ENCODE measurements around the gene PTGIS.

Gene PTGIS

GRCh38 chr20:49529470-49529869, 38.5 kb downstream of the PTGIS start:
- DNase-seq = no peak

- no peak for DNase-seq
Observed at GRCh38 chr20:49526568-49526967, 41.4 kb downstream of the PTGIS start.

- no peak for DNase-seq
Observed at GRCh38 chr20:49526056-49526455, 41.9 kb downstream of the PTGIS start.

- DNase-seq = no peak
Observed at GRCh38 chr20:49523767-49524360, 44.1 kb downstream of the PTGIS start.

DNA sequence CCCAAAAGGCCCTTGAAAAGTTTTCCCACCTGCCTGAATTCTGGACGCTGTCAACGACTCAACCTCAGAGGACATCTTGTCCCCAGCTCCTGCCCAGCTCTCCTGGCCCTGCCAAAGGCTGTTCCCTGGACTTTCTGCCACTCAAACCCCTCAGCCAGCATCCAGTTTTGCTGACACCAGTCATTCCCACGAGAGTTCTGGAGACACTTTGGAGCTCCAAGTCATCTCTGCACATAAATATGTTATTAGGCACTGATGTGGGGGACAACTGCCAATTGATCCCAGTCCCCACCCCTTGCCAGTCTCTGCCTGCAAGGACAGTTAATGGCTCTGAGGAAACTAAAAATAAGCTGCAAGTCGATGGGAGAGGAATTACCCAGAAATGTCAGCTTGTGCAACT, 46.6 kb downstream of the PTGIS start:
- no peak for DNase-seq

DNA sequence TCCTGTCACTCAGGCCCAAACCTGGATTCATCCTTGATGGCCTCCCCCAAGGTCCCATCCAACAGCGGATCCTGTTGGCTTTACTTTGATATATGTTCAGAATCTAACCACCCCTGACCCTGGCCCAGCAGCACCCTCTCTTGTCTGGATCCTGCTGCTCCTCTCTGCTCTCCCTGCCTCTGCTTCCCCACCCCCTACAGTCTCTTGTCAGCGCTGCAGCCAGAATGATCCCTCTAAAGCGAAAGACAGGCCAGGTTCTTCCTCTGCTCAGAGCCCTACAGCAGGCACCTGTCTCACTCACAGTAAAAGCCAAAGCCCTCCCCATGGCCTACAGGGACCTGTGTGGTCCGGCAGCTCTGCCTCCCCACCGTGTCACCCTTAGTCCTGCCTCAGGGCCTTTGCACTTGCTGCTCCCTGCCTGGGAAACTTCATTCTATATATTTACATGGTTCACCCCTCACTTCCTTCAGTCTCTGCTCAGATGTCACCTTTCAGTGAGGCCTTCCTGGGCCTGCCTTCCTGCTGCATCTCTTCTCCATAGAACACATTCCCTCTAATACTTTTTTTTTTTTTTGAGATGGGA, 48.1 kb downstream of the PTGIS start:
- DNase-seq = no peak

GRCh38 chr20:49519212-49519712, 48.7 kb downstream of the PTGIS start:
- DNase-seq = no peak

- DNase-seq = no peak
Observed at GRCh38 chr20:49518576-49518975, 49.4 kb downstream of the PTGIS start.

DNA sequence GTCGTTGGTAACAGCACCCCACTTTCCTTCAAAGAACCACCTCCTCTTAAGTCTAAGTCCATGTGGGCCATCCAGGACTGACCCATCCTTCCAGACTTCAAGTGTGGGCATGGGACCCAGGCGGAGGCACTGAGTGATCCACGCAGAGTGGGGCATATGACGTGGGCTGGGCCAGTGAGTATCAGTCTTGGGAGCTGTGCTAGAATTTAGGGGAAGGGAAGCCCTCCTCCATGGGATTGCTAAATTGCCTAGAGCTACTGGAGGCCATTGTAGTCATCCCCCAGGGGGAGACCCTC, 50.2 kb downstream of the PTGIS start:
- DNase-seq = no peak

GRCh38 chr20:49516916-49517804, 50.8 kb downstream of the PTGIS start:
- no peak for DNase-seq

GRCh38 chr20:49515586-49515985, 52.4 kb downstream of the PTGIS start:
- DNase-seq = no peak

- no peak for DNase-seq
Observed at GRCh38 chr20:49513517-49513916, 54.4 kb downstream of the PTGIS start.

- DNase-seq = no peak
Observed at GRCh38 chr20:49513009-49513408, 54.9 kb downstream of the PTGIS start.

DNA sequence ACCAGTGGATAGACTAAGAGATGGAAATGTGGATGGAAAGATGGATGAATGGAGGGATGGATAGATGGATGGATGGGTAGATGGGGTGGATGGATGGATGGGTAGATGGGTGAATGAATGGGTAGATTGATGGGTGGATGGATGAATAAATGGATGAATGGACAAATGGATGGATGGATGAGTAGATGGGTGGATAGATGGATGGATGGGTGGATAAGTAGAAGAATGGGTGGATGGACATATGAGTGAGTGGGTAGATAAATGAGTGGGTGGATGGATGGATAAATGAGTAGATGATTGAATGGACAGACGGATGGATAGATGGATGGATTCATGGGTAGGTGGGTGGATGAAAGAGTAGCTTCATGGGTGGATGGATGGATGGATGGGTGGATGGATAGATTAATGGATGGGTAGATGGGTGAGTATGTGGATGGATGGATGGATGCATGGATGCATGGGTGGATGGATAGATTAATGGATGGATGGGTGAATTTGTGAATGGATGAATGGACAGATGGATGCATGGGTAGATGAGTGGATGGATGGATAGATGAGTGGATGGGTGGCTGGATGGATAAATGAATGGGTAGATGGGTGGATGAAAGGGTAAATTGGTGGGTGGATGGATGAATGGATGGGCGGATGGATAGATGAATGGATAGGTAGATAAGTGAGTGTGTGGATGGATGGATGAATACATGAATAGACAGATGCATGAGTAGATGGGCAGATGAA, 56.0 kb downstream of the PTGIS start:
- no peak for DNase-seq

DNA sequence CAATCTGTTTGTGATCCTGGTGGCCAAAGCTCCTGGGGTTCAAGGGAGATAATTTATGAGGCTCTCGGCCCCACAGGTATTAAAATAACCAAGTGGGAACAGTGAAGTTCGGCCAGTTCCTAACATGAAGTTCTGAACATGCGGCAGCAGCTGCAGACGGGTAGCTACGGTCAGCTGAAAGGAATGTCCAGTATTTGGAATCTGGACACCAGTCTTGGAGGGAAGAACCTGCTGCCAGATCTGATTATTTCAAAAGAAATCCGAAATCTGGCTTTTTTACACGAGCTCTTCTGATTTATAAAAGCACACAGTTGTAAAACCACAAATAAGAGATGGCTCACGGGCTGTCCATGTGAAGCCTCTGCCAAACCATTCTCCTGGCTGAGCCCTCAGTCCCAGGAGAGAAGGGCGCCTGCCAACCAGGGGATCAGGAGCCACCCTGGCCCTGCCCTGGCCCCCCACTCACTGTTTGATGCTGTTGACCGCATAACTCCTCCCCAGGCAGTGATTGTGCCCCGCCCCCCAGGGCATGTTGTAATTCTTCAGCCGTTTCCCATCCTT, 57.3 kb downstream of the PTGIS start:
- peak; percentile 38 for DNase-seq

DNA sequence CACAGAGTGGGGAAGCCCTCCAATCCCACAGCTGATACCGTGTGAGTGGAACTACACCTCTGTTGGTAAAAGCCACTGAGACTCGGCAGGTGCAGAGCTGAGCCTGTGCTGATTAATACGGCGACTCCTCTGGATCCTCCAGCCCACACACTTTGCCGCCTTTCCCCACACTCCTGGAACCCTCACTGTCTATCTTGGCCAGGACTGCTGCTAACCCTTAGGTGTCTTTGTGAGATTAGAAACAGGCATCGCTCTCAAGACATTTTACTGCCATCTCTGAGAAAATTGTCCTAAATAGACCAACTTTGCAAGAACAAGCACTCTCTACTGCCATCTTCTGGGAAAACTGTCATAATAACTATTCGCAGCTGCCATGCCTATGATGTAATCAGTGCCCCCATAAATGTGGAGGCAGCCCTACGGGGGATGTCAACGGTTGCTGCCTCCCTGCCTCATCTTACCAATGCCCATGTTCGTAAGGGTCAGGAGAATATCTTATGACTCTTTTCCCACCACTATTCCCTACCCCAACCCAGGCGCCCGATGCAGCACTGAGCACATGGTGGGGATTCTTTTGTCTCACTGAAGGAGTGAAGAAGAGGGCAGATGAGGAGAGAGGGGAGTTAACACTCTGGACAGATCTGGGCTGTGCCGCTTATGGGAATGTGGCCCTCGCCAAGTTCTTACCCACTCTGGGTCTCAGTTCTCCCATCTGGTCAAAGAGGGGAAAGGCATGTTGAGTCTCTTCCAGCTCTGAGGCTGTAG, 59.3 kb downstream of the PTGIS start:
- peak; percentile 42 for DNase-seq

- DNase-seq = no peak
Observed at GRCh38 chr20:49507741-49508434, 60.0 kb downstream of the PTGIS start.

- DNase-seq = peak; percentile 47
Observed at GRCh38 chr20:49505518-49505917, 62.4 kb downstream of the PTGIS start.

GRCh38 chr20:49503176-49503575, 64.8 kb downstream of the PTGIS start:
- no peak for DNase-seq

DNA sequence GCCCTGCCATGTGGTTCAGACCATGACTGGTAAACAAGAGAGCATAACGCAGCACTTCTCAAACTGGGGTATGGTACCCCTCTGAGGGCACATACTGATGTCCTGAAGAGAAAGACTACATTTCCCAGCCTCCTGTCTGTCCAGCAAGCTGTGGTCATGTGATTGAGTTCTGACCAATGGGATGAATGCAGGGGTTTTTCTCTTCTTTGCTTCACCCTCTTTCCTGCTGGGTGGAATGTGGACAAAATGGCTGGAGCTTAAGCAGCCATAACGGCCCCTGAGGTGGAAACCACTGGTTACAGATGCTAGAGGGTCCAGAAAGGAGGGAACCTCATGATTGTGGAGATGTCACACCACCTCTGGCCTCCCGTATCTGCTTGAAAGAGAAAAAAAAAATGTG, 66.0 kb downstream of the PTGIS start:
- DNase-seq = peak; percentile 42

- no peak for DNase-seq
Observed at GRCh38 chr20:49497398-49497669, 70.6 kb downstream of the PTGIS start.
